HepG2 (cell line): ENCODE data around the gene PRMT6. TPM values are rescaled to one million over a fixed set of nuclear protein-coding genes. Genes with fewer than 3 reads are reported as not detected.

Experiments
- ATF5 ChIP-seq: sonication (generic); formaldehyde crosslinking; IDR thresholded peaks from 2 replicates; pipeline ENCODE4 v1.4.0; 2020; ENCODE audit warnings: mild to moderate bottlenecking, low read depth, missing genetic modification reagents
- EZH2 ChIP-seq: conservative IDR thresholded peaks from 2 replicates; pipeline ENCODE4 v1.6.1; 2012; ENCODE audit warnings: mild to moderate bottlenecking, low read depth, low read length, moderate library complexity
- GABPB1 ChIP-seq: IDR thresholded peaks from 2 replicates; pipeline ENCODE4 v1.6.1; 2016; ENCODE audit warnings: mild to moderate bottlenecking, missing genetic modification reagents, moderate library complexity, missing compliant biosample characterization
- PAX8 ChIP-seq: sonication (generic); formaldehyde crosslinking; IDR thresholded peaks from 2 replicates; pipeline ENCODE4 v1.8.0; 2022; ENCODE audit warnings: mild to moderate bottlenecking, missing genetic modification reagents, borderline replicate concordance
- TERF1 ChIP-seq: sonication (generic); formaldehyde crosslinking; IDR thresholded peaks from 2 replicates; pipeline ENCODE4 v1.8.0; 2022; ENCODE audit warnings: mild to moderate bottlenecking, missing genetic modification reagents, moderate library complexity
- ZNF10 ChIP-seq: sonication (generic); formaldehyde crosslinking; IDR thresholded peaks from 2 replicates; pipeline ENCODE4 v1.4.0; 2020; ENCODE audit warnings: mild to moderate bottlenecking, low read depth, missing genetic modification reagents, borderline replicate concordance
- ZNF317 ChIP-seq: sonication (generic); formaldehyde crosslinking; IDR thresholded peaks from 2 replicates; pipeline ENCODE4 v1.5.0; 2020; ENCODE audit warnings: mild to moderate bottlenecking, missing genetic modification reagents
- ZNF326 ChIP-seq: sonication (generic); formaldehyde crosslinking; IDR thresholded peaks from 2 replicates; pipeline ENCODE4 v1.4.0; 2020; ENCODE audit warnings: missing genetic modification reagents, borderline replicate concordance
- ZNF503 ChIP-seq: sonication (generic); formaldehyde crosslinking; IDR thresholded peaks from 2 replicates; pipeline ENCODE4 v1.4.0; 2020; ENCODE audit warnings: missing genetic modification reagents
- ZNF83 ChIP-seq: sonication (generic); formaldehyde crosslinking; IDR thresholded peaks from 2 replicates; pipeline ENCODE4 v1.4.0; 2020; ENCODE audit warnings: missing genetic modification reagents, mild to moderate bottlenecking, borderline replicate concordance
- polyA plus RNA-seq, 8 experiments: library from polyadenylated mRNA; depleted of rRNA in 3 of 8; stranded (reverse) in 7 of 8; unstranded in 1 of 8; fragments of >200 nt; fragmentation: Illumina TruSeq in 4 of 8; extraction: Trizol in 4 of 8; gene quantifications; 2 replicates each; pipeline versions ENCODE4 v1.2.1 to v1.2.3, GENCODE V29; 2011 to 2016; ENCODE audit warnings: low read depth in 4 of 8, missing spikeins in 1 of 8, mixed read lengths in 1 of 8; ENCODE audit not compliant: insufficient read depth in 1 of 8
- total RNA-seq, 5 experiments: library from RNA; depleted of rRNA; stranded (reverse); fragments of >200 nt; fragmentation: Illumina TruSeq; extraction: Trizol; gene quantifications; 2 replicates each; pipeline ENCODE4 v1.2.3, GENCODE V29; 2016; ENCODE audit warnings: low read depth in 1 of 5
- TF ChIP-seq, protein P1 (sequence below): sonication (generic); formaldehyde crosslinking; IDR thresholded peaks from 2 replicates; pipeline ENCODE4 v1.8.1; 2022; ENCODE audit warnings: low read depth, mild to moderate bottlenecking, missing genetic modification reagents
- TF ChIP-seq, protein P2 (sequence below): sonication (generic); formaldehyde crosslinking; IDR thresholded peaks from 2 replicates; pipeline ENCODE4 v1.5.0; 2020; ENCODE audit warnings: mild to moderate bottlenecking, missing genetic modification reagents, moderate library complexity
- TF ChIP-seq, protein P3 (sequence below): sonication (generic); formaldehyde crosslinking; IDR thresholded peaks from 2 replicates; pipeline ENCODE4; 2020; ENCODE audit warnings: missing genetic modification reagents, mild to moderate bottlenecking, borderline replicate concordance
- TF ChIP-seq, protein P4 (sequence below): sonication (generic); formaldehyde crosslinking; IDR thresholded peaks from 2 replicates; pipeline ENCODE4 v1.5.0; 2020; ENCODE audit warnings: missing genetic modification reagents

The PRMT6 gene
- total and polyA plus RNA-seq, 2 of the 13 experiments (the other 11 are each of a cell fraction or from before 2014, with no cell fraction given) = 8.1 to 15.8 TPM

DNA sequence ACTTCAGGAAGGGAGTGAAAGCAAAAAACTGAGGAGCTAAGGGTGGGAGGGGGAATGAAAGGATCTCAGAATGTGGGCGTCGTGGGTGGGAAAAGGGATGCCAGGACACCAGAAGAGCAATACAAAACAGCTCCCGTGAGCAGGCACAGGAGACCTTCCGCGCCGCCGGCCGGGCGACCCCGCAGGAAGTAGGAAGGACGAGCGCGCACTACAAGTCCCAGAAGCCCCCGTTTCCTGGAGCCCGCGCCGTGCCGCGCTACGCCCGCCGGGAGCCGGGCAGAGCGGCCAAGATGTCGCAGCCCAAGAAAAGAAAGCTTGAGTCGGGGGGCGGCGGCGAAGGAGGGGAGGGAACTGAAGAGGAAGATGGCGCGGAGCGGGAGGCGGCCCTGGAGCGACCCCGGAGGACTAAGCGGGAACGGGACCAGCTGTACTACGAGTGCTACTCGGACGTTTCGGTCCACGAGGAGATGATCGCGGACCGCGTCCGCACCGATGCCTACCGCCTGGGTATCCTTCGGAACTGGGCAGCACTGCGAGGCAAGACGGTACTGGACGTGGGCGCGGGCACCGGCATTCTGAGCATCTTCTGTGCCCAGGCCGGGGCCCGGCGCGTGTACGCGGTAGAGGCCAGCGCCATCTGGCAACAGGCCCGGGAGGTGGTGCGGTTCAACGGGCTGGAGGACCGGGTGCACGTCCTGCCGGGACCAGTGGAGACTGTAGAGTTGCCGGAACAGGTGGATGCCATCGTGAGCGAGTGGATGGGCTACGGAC, at the start of gene PRMT6 (continued):
- TF ChIP-seq PAX8 (CRISPR knock-in tag) = no peak
- 0 out of 2 replicates have a peak, but pooled peaks have one; percentile 10 for TF ChIP-seq TERF1 (CRISPR knock-in tag)
- TF ChIP-seq, protein P1, sequence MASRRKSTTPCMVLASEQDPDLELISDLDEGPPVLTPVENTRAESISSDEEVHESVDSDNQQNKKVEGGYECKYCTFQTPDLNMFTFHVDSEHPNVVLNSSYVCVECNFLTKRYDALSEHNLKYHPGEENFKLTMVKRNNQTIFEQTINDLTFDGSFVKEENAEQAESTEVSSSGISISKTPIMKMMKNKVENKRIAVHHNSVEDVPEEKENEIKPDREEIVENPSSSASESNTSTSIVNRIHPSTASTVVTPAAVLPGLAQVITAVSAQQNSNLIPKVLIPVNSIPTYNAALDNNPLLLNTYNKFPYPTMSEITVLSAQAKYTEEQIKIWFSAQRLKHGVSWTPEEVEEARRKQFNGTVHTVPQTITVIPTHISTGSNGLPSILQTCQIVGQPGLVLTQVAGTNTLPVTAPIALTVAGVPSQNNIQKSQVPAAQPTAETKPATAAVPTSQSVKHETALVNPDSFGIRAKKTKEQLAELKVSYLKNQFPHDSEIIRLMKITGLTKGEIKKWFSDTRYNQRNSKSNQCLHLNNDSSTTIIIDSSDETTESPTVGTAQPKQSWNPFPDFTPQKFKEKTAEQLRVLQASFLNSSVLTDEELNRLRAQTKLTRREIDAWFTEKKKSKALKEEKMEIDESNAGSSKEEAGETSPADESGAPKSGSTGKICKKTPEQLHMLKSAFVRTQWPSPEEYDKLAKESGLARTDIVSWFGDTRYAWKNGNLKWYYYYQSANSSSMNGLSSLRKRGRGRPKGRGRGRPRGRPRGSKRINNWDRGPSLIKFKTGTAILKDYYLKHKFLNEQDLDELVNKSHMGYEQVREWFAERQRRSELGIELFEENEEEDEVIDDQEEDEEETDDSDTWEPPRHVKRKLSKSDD = no peak
- TF ChIP-seq ZNF10 (CRISPR knock-in tag) = no peak
- TF ChIP-seq GABPB1 (CRISPR knock-in tag) = peak; percentile 96
- TF ChIP-seq, protein P2, sequence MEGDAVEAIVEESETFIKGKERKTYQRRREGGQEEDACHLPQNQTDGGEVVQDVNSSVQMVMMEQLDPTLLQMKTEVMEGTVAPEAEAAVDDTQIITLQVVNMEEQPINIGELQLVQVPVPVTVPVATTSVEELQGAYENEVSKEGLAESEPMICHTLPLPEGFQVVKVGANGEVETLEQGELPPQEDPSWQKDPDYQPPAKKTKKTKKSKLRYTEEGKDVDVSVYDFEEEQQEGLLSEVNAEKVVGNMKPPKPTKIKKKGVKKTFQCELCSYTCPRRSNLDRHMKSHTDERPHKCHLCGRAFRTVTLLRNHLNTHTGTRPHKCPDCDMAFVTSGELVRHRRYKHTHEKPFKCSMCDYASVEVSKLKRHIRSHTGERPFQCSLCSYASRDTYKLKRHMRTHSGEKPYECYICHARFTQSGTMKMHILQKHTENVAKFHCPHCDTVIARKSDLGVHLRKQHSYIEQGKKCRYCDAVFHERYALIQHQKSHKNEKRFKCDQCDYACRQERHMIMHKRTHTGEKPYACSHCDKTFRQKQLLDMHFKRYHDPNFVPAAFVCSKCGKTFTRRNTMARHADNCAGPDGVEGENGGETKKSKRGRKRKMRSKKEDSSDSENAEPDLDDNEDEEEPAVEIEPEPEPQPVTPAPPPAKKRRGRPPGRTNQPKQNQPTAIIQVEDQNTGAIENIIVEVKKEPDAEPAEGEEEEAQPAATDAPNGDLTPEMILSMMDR = 0 out of 2 replicates have a peak, but pooled peaks have one; percentile 31
- no peak for TF ChIP-seq EZH2
- no peak for TF ChIP-seq ZNF503 (CRISPR knock-in tag)
- TF ChIP-seq ZNF317 (CRISPR knock-in tag) = no peak
- TF ChIP-seq, protein P3, sequence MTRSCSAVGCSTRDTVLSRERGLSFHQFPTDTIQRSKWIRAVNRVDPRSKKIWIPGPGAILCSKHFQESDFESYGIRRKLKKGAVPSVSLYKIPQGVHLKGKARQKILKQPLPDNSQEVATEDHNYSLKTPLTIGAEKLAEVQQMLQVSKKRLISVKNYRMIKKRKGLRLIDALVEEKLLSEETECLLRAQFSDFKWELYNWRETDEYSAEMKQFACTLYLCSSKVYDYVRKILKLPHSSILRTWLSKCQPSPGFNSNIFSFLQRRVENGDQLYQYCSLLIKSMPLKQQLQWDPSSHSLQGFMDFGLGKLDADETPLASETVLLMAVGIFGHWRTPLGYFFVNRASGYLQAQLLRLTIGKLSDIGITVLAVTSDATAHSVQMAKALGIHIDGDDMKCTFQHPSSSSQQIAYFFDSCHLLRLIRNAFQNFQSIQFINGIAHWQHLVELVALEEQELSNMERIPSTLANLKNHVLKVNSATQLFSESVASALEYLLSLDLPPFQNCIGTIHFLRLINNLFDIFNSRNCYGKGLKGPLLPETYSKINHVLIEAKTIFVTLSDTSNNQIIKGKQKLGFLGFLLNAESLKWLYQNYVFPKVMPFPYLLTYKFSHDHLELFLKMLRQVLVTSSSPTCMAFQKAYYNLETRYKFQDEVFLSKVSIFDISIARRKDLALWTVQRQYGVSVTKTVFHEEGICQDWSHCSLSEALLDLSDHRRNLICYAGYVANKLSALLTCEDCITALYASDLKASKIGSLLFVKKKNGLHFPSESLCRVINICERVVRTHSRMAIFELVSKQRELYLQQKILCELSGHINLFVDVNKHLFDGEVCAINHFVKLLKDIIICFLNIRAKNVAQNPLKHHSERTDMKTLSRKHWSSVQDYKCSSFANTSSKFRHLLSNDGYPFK (CRISPR knock-in tag) = peak; percentile 62; the same call in 1 of the 2 replicates
- TF ChIP-seq, protein P4, sequence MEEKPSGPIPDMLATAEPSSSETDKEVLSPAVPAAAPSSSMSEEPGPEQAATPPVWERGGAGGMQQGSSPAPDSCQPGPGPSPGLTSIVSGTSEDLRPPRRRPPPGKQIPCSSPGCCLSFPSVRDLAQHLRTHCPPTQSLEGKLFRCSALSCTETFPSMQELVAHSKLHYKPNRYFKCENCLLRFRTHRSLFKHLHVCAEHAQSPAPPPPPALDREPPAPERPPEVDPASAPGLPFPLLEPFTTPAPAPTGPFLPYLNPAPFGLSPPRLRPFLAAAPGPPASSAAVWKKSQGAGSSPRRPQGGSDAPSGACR (CRISPR knock-in tag) = peak; percentile 51; the same call in 1 of the 2 replicates
- no peak for TF ChIP-seq ATF5 (CRISPR knock-in tag)
- no peak for TF ChIP-seq ZNF326 (CRISPR knock-in tag)
- no peak for TF ChIP-seq ZNF83 (CRISPR knock-in tag)
